Calu3 (cell line): ENCODE results near the gene CBLL1. TPM values are rescaled to one million over a fixed set of nuclear protein-coding genes. Genes with fewer than 3 reads are reported as not detected.

ENCODE experiments used
- BruUV-seq: library from RNA; stranded (reverse); fragments of 400-500 nt; replicated peaks from 2 replicates; lab custom pipeline; 2021; lab: Mats Ljungman, UMichigan
- CTCF ChIA-PET: fragments of 300-600 bp; sonication (Branson Sonifier 250); formaldehyde crosslinking; loops from one replicate; lab custom pipeline; 2022; ENCODE audit warnings: antibody characterized with exemption; lab: Charles Lee
- DNase-seq: peaks from one replicate; pipeline ENCODE4 v3.0.0; 2022
- H3K27ac Mint-ChIP-seq: one replicate; pipeline ENCODE4 v1.8.0; 2022; ENCODE audit warnings: mixed read lengths; ENCODE audit not compliant: unreplicated experiment
- H3K27me3 Mint-ChIP-seq: one replicate; pipeline ENCODE4 v1.8.0; 2022; ENCODE audit warnings: mixed read lengths; ENCODE audit not compliant: unreplicated experiment
- H3K36me3 Mint-ChIP-seq: one replicate; pipeline ENCODE4 v1.8.0; 2022; ENCODE audit warnings: mild to moderate bottlenecking, moderate library complexity, mixed read lengths; ENCODE audit not compliant: insufficient read depth, unreplicated experiment
- H3K4me1 Mint-ChIP-seq: one replicate; pipeline ENCODE4 v1.8.0; 2022; ENCODE audit warnings: mild to moderate bottlenecking, low read depth, mixed read lengths; ENCODE audit not compliant: unreplicated experiment
- H3K4me3 Mint-ChIP-seq: one replicate; pipeline ENCODE4 v1.8.0; 2022; ENCODE audit warnings: mild to moderate bottlenecking, low read depth, moderate library complexity, mixed read lengths; ENCODE audit not compliant: unreplicated experiment
- H3K9me3 Mint-ChIP-seq: one replicate; pipeline ENCODE4 v1.8.0; 2022; ENCODE audit warnings: low read depth, mixed read lengths; ENCODE audit not compliant: unreplicated experiment
- CTCF ChIP-seq: fragments of 200-600 bp; IDR thresholded peaks from one replicate; pipeline ENCODE4 v1.8.0; 2022; ENCODE audit warnings: antibody characterized with exemption; ENCODE audit not compliant: unreplicated experiment
- intact Hi-C: fragments of 100-400 bp; cut with micrococcal nuclease; formaldehyde crosslinking; loops from one replicate; pipeline ENCODE4 v1.10.0; 2022; ENCODE audit not compliant: unreplicated experiment
- total RNA-seq: library from RNA; stranded (reverse); gene quantifications from 2 replicates; pipeline ENCODE4 v1.2.3, GENCODE V29; 2022

CBLL1 gene
- total RNA-seq, 1 experiment from 2014 or later, result 25.3 TPM

- H3K27me3 Mint-ChIP-seq, result peaks cover 11% of the 10 kb centered on the region
- intact Hi-C loops, result no loop called here
- no TSS peak for BruUV-seq
- TF ChIP-seq CTCF, result no peak
- no peaks in the 10 kb centered on the region for H3K4me1 Mint-ChIP-seq
- H3K36me3 Mint-ChIP-seq, result no peaks in the 10 kb centered on the region
- H3K9me3 Mint-ChIP-seq, result no peaks in the 10 kb centered on the region
- no peak overlapping the region for H3K4me3 Mint-ChIP-seq
- no peak for DNase-seq
- no peak overlapping the region for H3K27ac Mint-ChIP-seq
- CTCF ChIA-PET, result no interaction called here
These were observed 35.0 kb upstream of the CBLL1 start for GRCh38 chr7:107708956-107709355.

- no peak for DNase-seq
- no peak for TF ChIP-seq CTCF
- BruUV-seq, result no TSS peak
- CTCF ChIA-PET, result no interaction called here
- H3K27ac Mint-ChIP-seq, result no peak overlapping the region
- no peak overlapping the region for H3K4me3 Mint-ChIP-seq
- intact Hi-C loops, result no loop called here
- no peaks in the 10 kb centered on the region for H3K4me1 Mint-ChIP-seq
- H3K27me3 Mint-ChIP-seq, result no peaks in the 10 kb centered on the region
- H3K9me3 Mint-ChIP-seq, result no peaks in the 10 kb centered on the region
- no peaks in the 10 kb centered on the region for H3K36me3 Mint-ChIP-seq
These were observed 32.6 kb upstream of the CBLL1 start for GRCh38 chr7:107711301-107711700.

- Mint-ChIP-seq H3K9me3 (no peaks in the 10 kb centered on the region), H3K36me3 (no peaks in the 10 kb centered on the region), H3K4me3 (no peak overlapping the region), H3K4me1 (no peaks in the 10 kb centered on the region), H3K27me3 (no peaks in the 10 kb centered on the region), H3K27ac (no peak overlapping the region)
- CTCF ChIA-PET, result no interaction called here
- BruUV-seq, result no TSS peak
- intact Hi-C loops, result no loop called here
- TF ChIP-seq CTCF, result no peak
- DNase-seq, result no peak
These were observed 31.9 kb upstream of the CBLL1 start for GRCh38 chr7:107712025-107712424.

GRCh38 chr7:107712896-107713295, 31.0 kb upstream of the CBLL1 start:
- Mint-ChIP-seq H3K36me3 (no peaks in the 10 kb centered on the region), H3K4me3 (no peak overlapping the region), H3K27me3 (no peaks in the 10 kb centered on the region), H3K4me1 (no peaks in the 10 kb centered on the region), H3K9me3 (no peaks in the 10 kb centered on the region), H3K27ac (no peak overlapping the region)
- TF ChIP-seq CTCF, result no peak
- intact Hi-C loops, result no loop called here
- CTCF ChIA-PET, result no interaction called here
- BruUV-seq, result no TSS peak
- no peak for DNase-seq
